ENCODE measurements around the gene OLFML2B. TPM values are rescaled to one million over a fixed set of nuclear protein-coding genes. Genes with fewer than 3 reads are reported as not detected.

The OLFML2B gene
- total and polyA plus RNA-seq, 2 of the 13 experiments (the other 11 are each of a cell fraction or from before 2014, with no cell fraction given) = not detected

- FAIRE-seq = no peak
- H3K27me3 ChIP-seq (ENCODE audit: control insufficient read depth in 1 of 2, insufficient read depth in 2 of 2, low read length in 2 of 2) = peaks cover 0 to 35% of the 10 kb centered on the region in 2 experiments
- POLR2A ChIA-PET = no interaction called here
- in situ Hi-C loops (cut with HindIII; ENCODE audit: extremely low pct_ligation_motif_present, low pct_unique_long_range_greater_than_20kb) (loop anchor here (5.0 kb wide), 1 partner anchor 237 kb away; no protein-coding TSS in a partner anchor), intact Hi-C loops (cut with micrococcal nuclease; ENCODE audit: unreplicated experiment) (no loop called here)
- CTCF ChIA-PET (ENCODE audit: low intra/inter-chr PET ratio, low total read pairs) = no interaction called here
- H3K4me1 ChIP-seq (ENCODE audit: insufficient read depth, low read length) = 0 out of 2 replicates have a peak, but pooled peaks cover 4% of the 10 kb centered on the region
- BruUV-seq (replicated peaks) = no TSS peak
- H3K9ac ChIP-seq (ENCODE audit: insufficient read depth, low read depth, low read length) = no peak overlapping the region
- TF ChIP-seq, protein P1, sequence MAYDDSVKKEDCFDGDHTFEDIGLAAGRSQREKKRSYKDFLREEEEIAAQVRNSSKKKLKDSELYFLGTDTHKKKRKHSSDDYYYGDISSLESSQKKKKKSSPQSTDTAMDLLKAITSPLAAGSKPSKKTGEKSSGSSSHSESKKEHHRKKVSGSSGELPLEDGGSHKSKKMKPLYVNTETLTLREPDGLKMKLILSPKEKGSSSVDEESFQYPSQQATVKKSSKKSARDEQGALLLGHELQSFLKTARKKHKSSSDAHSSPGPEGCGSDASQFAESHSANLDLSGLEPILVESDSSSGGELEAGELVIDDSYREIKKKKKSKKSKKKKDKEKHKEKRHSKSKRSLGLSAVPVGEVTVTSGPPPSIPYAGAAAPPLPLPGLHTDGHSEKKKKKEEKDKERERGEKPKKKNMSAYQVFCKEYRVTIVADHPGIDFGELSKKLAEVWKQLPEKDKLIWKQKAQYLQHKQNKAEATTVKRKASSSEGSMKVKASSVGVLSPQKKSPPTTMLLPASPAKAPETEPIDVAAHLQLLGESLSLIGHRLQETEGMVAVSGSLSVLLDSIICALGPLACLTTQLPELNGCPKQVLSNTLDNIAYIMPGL (CRISPR knock-in tag; IDR thresholded peaks at IDR 0.05; ENCODE audit: borderline replicate concordance in 1 of 2, low read depth in 1 of 2) = no peak
- no peak for TF ChIP-seq ZNF558 (CRISPR knock-in tag; IDR thresholded peaks at IDR 0.05; ENCODE audit: borderline replicate concordance)
- H4K20me1 ChIP-seq (ENCODE audit: insufficient read depth, low read length) = no peaks in the 10 kb centered on the region
- no peaks in the 10 kb centered on the region for H3K36me3 ChIP-seq (replicated peaks in 1 of 2; ENCODE audit: control insufficient read depth in 1 of 2, insufficient read depth in 2 of 2, low read length in 2 of 2)
- DNase-seq (ENCODE audit: low spot score) = no peak
- no peak for ATAC-seq
- no peak overlapping the region for H2AFZ ChIP-seq (ENCODE audit: low read length)
- H3K9me3 ChIP-seq (ENCODE audit: low read length) = peaks cover 9% of the 10 kb centered on the region; the same call in 1 of the 2 replicates
- H3K4me2 ChIP-seq (ENCODE audit: low read depth, low read length) = no peak overlapping the region
- H3K79me2 ChIP-seq (ENCODE audit: insufficient read depth, low read length) = no peaks in the 10 kb centered on the region
- WGBS (ENCODE audit: low lambda C conversion rate) = 0% methylated on average over 2 of the region's 4 CpGs
- no peak overlapping the region for H3K4me3 ChIP-seq (replicated peaks in 1 of 3; ENCODE audit: insufficient read depth in 1 of 3, low read depth in 2 of 3, low read length in 3 of 3)
- no peak overlapping the region for H3K27ac ChIP-seq (ENCODE audit: extremely low read length, insufficient read depth, low read length)
Observed at GRCh38 chr1:162029157-162029556, 5.5 kb upstream of the OLFML2B start.

GRCh38 chr1:162028726-162029125 is 5.1 kb upstream of the OLFML2B start:
- ChIA-PET POLR2A (no interaction called here), CTCF (ENCODE audit: low intra/inter-chr PET ratio, low total read pairs) (no interaction called here)
- Histone ChIP-seq H3K27ac (ENCODE audit: extremely low read length, insufficient read depth, low read length) (no peak overlapping the region), H3K79me2 (ENCODE audit: insufficient read depth, low read length) (no peaks in the 10 kb centered on the region), H3K4me3 (replicated peaks in 1 of 3; ENCODE audit: insufficient read depth in 1 of 3, low read depth in 2 of 3, low read length in 3 of 3) (no peak overlapping the region), H3K4me2 (ENCODE audit: low read depth, low read length) (no peak overlapping the region), H2AFZ (ENCODE audit: low read length) (no peak overlapping the region), H3K9ac (ENCODE audit: insufficient read depth, low read depth, low read length) (no peak overlapping the region), H3K36me3 (replicated peaks in 1 of 2; ENCODE audit: control insufficient read depth in 1 of 2, insufficient read depth in 2 of 2, low read length in 2 of 2) (no peaks in the 10 kb centered on the region), H3K27me3 (ENCODE audit: control insufficient read depth in 1 of 2, insufficient read depth in 2 of 2, low read length in 2 of 2) (peaks cover 0 to 35% of the 10 kb centered on the region in 2 experiments), H4K20me1 (ENCODE audit: insufficient read depth, low read length) (no peaks in the 10 kb centered on the region), H3K4me1 (ENCODE audit: insufficient read depth, low read length) (0 out of 2 replicates have a peak, but pooled peaks cover 5% of the 10 kb centered on the region), H3K9me3 (ENCODE audit: low read length) (peaks cover 9% of the 10 kb centered on the region; the same call in 1 of the 2 replicates)
- no peak for ATAC-seq
- in situ Hi-C loops (cut with HindIII; ENCODE audit: extremely low pct_ligation_motif_present, low pct_unique_long_range_greater_than_20kb) (loop anchor here (5.0 kb wide), 1 partner anchor 236 kb away; no protein-coding TSS in a partner anchor), intact Hi-C loops (cut with micrococcal nuclease; ENCODE audit: unreplicated experiment) (no loop called here)
- FAIRE-seq = no peak
- 23% methylated on average over 6 of the region's 6 CpGs for WGBS (ENCODE audit: low lambda C conversion rate)
- DNase-seq (ENCODE audit: low spot score) = no peak
- BruUV-seq (replicated peaks) = no TSS peak
- TF ChIP-seq EED (CRISPR knock-in tag; IDR thresholded peaks at IDR 0.05) (no peak), KDM5B (CRISPR knock-in tag; IDR thresholded peaks at IDR 0.05; ENCODE audit: borderline replicate concordance) (no peak), USF2 (IDR thresholded peaks at IDR 0.05; ENCODE audit: low read depth, low read length) (no peak), USF2 (CRISPR knock-in tag; IDR thresholded peaks at IDR 0.05; ENCODE audit: borderline replicate concordance) (no peak), MED13 (CRISPR knock-in tag; IDR thresholded peaks at IDR 0.05) (no peak), MAZ (IDR thresholded peaks at IDR 0.05; ENCODE audit: borderline replicate concordance, low read depth, low read length) (no peak), MAZ (CRISPR knock-in tag; IDR thresholded peaks at IDR 0.05; ENCODE audit: low read depth) (no peak), AKAP8 (CRISPR knock-in tag; IDR thresholded peaks at IDR 0.05) (no peak), ADNP (CRISPR knock-in tag; IDR thresholded peaks at IDR 0.05) (no peak), ZKSCAN5 (CRISPR knock-in tag; IDR thresholded peaks at IDR 0.05) (no peak), ZNF839 (CRISPR knock-in tag; IDR thresholded peaks at IDR 0.05; ENCODE audit: borderline replicate concordance) (no peak), KLF15 (CRISPR knock-in tag; IDR thresholded peaks at IDR 0.05; ENCODE audit: borderline replicate concordance) (no peak), ZNF567 (CRISPR knock-in tag; IDR thresholded peaks at IDR 0.05; ENCODE audit: borderline replicate concordance) (no peak), NFIC (IDR thresholded peaks at IDR 0.05; ENCODE audit: low read length) (no peak)
